Mesothelial cell of epicardium (in vitro differentiated cells): Measurements from ENCODE around the gene HDAC4. TPM values are rescaled to one million over a fixed set of nuclear protein-coding genes. Genes with fewer than 3 reads are reported as not detected.

ENCODE experiments used
- DNase-seq, 2 experiments: peaks; one replicate each; pipeline ENCODE4 v3.0.0; 2021; ENCODE audit warnings: low spot score in 2 of 2; ENCODE audit not compliant: unreplicated experiment in 2 of 2
- H3K27ac Mint-ChIP-seq: 2 replicates; pipeline ENCODE4 v1.8.0; 2021; ENCODE audit warnings: mixed read lengths
- H3K27me3 Mint-ChIP-seq: 2 replicates; pipeline ENCODE4 v1.8.0; 2021; ENCODE audit warnings: low read depth, mixed read lengths
- H3K36me3 Mint-ChIP-seq: 2 replicates; pipeline ENCODE4 v1.8.0; 2021; ENCODE audit warnings: mixed read lengths
- H3K4me1 Mint-ChIP-seq: 2 replicates; pipeline ENCODE4 v1.8.0; 2021; ENCODE audit warnings: mixed read lengths
- H3K4me3 Mint-ChIP-seq: 2 replicates; pipeline ENCODE4 v1.8.0; 2021; ENCODE audit warnings: mild to moderate bottlenecking, moderate library complexity, mixed read lengths
- H3K9me3 Mint-ChIP-seq: 2 replicates; pipeline ENCODE4 v1.8.0; 2021; ENCODE audit warnings: mixed read lengths
- total RNA-seq: library from RNA; stranded (reverse); gene quantifications from 3 replicates; pipeline ENCODE4 v1.2.1, GENCODE V29; 2021
- TF ChIP-seq, protein P1 (sequence below): fragments of 200-600 bp; sonication (generic); IDR thresholded peaks from one replicate; pipeline ENCODE4 v1.5.0; 2021; ENCODE audit warnings: antibody characterized with exemption; ENCODE audit not compliant: unreplicated experiment

HDAC4 gene
- total RNA-seq, 1 donor from 2014 or later: 59.2 TPM

DNA sequence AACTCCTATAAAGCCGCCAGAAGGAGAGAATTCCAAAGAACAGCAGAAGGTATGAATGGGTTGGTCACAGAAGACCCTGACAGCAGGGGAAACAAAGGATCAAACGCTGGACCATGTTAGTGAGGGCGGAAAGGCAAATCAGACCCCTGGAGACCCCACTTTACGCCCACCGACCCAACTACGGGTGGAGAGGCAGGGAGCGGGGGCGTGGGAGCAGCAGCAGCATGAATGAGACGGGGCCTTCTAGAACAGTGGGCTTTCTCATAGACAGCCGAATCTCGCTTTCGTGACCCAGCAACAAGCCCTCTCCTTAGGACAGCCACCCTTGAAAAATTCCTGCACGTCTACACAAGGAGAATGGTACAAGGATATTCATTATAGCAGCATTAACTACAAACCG is 191.0 kb downstream of the HDAC4 start:
- peaks cover 20% of the 10 kb centered on the region for H3K4me1 Mint-ChIP-seq
- no peak overlapping the region for H3K4me3 Mint-ChIP-seq
- no peak for DNase-seq
- H3K9me3 Mint-ChIP-seq: peaks cover 4% of the 10 kb centered on the region
- TF ChIP-seq, protein P1, sequence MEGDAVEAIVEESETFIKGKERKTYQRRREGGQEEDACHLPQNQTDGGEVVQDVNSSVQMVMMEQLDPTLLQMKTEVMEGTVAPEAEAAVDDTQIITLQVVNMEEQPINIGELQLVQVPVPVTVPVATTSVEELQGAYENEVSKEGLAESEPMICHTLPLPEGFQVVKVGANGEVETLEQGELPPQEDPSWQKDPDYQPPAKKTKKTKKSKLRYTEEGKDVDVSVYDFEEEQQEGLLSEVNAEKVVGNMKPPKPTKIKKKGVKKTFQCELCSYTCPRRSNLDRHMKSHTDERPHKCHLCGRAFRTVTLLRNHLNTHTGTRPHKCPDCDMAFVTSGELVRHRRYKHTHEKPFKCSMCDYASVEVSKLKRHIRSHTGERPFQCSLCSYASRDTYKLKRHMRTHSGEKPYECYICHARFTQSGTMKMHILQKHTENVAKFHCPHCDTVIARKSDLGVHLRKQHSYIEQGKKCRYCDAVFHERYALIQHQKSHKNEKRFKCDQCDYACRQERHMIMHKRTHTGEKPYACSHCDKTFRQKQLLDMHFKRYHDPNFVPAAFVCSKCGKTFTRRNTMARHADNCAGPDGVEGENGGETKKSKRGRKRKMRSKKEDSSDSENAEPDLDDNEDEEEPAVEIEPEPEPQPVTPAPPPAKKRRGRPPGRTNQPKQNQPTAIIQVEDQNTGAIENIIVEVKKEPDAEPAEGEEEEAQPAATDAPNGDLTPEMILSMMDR: no peak
- H3K27me3 Mint-ChIP-seq: no peaks in the 10 kb centered on the region
- no peaks in the 10 kb centered on the region for H3K36me3 Mint-ChIP-seq
- H3K27ac Mint-ChIP-seq: no peak overlapping the region

DNA sequence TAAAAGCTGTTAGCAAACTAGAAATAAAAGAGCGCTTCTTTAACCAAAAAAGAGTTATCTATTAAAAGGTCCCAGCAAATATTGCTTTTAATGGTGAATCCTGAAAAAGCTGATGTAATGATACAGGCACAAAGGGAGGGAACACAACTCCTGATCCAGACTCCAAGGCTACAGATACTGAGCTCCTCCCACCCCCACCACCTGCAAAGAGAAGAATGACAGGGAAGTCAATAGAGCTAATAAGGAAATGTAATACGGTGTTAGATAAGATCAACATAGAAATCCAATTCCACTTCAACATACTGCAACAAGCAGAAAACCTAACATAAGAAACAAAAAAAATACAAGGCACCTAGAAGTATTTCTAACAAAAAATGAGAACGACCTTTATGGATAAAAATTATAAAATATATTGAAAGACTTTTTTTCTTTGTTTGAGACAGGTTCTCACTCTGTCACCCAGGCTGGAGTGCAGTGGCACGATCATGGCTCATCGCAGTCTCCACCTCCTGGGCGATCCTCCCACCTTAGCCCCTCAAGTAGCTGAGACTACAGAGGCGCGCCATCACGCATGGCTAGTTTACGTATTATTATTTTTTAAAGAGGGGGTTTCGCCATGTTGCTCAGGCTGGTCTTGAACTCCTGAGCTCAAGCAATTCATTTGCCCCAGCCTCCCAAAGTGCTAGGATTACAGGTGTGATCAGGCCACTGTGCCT is 192.2 kb downstream of the HDAC4 start:
- DNase-seq: no peak
- Mint-ChIP-seq H3K4me1 (peaks cover 20% of the 10 kb centered on the region), H3K27me3 (no peaks in the 10 kb centered on the region), H3K4me3 (no peak overlapping the region), H3K27ac (no peak overlapping the region), H3K9me3 (peaks cover 4% of the 10 kb centered on the region), H3K36me3 (no peaks in the 10 kb centered on the region)
- TF ChIP-seq, protein P1: no peak

DNA sequence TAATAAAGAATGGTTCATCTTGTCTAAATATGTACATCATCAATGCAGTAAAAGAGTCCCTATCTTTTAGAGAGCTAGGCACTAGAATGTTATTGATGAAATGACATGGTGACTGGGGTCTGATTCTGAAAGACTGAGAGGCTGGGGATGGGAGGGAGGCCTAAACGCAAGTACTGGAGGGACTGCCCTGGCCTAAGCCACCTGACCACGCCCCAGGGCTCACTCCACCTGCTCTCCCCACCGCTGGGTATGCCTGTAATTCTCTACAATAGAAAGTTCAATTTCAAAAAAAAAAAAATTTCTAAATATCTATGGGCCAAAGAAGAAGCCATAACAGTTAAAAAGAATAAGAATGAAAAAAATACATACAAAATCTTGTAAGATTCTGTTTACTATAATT is 194.0 kb downstream of the HDAC4 start:
- no peak for DNase-seq
- H3K9me3 Mint-ChIP-seq: peaks cover 4% of the 10 kb centered on the region
- peaks cover 9% of the 10 kb centered on the region for H3K4me1 Mint-ChIP-seq

DNA sequence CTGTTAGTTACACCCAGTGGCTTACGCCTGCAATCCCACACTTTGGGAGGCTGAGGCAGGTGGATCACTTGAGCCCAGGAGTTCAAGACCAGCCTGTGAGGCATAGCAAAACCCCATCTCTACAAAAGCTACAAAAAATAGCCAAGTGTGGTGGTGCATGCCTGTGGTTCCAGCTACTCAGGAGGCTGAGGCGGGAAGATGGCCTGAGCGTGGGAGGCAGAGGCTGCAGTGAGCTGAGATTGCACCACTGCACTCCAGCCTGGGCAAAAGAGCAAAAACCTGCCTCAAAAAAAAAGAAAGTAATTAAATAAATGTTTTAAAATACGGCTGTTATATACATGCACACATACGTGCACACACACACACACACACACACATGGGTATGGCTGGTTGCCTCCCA is 194.8 kb downstream of the HDAC4 start:
- no peak overlapping the region for H3K27ac Mint-ChIP-seq
- peaks cover 7% of the 10 kb centered on the region for H3K4me1 Mint-ChIP-seq

More for the DNA sequence above, 194.0 kb downstream of the HDAC4 start:
- TF ChIP-seq, protein P1: no peak
- Mint-ChIP-seq H3K4me3 (no peak overlapping the region), H3K27me3 (no peaks in the 10 kb centered on the region), H3K27ac (no peak overlapping the region), H3K36me3 (no peaks in the 10 kb centered on the region)

DNA sequence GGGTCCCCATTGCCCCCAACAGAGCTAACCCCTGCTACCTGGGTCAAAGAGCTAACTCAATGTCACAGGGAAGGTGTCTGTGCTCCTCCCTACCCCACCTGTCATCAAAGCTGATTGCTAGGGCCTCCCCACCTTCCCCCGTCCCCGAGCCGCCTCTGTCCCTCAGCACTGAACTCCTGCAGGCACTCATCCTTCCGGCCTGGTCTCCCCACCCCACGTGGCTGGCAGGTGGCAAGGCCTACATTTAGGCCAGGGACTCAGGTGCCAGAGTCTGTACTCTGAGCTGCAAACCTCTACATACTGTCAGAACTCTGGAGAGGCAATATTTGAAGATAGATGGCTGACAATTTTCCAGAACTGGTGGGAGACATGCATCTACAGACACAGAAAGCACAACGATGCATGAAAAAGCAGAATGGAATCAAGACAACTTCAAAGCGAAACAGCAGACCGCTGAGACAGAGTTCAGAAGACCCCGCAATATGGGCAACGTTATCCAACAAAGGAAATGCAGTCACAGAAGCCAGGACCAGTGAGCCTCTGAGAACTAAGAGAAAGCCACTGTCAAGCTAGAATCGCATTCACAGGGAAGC is 195.8 kb downstream of the HDAC4 start:
- peaks cover 7% of the 10 kb centered on the region for H3K4me1 Mint-ChIP-seq
- TF ChIP-seq, protein P1: no peak
- no peaks in the 10 kb centered on the region for H3K27me3 Mint-ChIP-seq
- H3K4me3 Mint-ChIP-seq: no peak overlapping the region
- no peaks in the 10 kb centered on the region for H3K36me3 Mint-ChIP-seq
- no peak for DNase-seq
- H3K9me3 Mint-ChIP-seq: peaks cover 4% of the 10 kb centered on the region
- no peak overlapping the region for H3K27ac Mint-ChIP-seq

More for the DNA sequence above, 194.8 kb downstream of the HDAC4 start:
- DNase-seq: no peak
- TF ChIP-seq, protein P1: no peak
- Mint-ChIP-seq H3K27me3 (no peaks in the 10 kb centered on the region), H3K4me3 (no peak overlapping the region), H3K36me3 (no peaks in the 10 kb centered on the region), H3K9me3 (peaks cover 4% of the 10 kb centered on the region)
